CD4-positive, alpha-beta T cell treated with Interleukin-1 beta for 1 hour (primary cell): Measurements from ENCODE around the gene SNAPC2.
"Not testable (repeated sequence)": the region's sequence is repeated elsewhere in the genome, so short reads cannot be mapped to it uniquely, and the experiment has no call there.

Experiments
- DNase-seq, 2 donors: peaks; one replicate each; pipeline ENCODE4 v3.0.0-alpha.2; 2020 to 2022

SNAPC2 gene

DNA sequence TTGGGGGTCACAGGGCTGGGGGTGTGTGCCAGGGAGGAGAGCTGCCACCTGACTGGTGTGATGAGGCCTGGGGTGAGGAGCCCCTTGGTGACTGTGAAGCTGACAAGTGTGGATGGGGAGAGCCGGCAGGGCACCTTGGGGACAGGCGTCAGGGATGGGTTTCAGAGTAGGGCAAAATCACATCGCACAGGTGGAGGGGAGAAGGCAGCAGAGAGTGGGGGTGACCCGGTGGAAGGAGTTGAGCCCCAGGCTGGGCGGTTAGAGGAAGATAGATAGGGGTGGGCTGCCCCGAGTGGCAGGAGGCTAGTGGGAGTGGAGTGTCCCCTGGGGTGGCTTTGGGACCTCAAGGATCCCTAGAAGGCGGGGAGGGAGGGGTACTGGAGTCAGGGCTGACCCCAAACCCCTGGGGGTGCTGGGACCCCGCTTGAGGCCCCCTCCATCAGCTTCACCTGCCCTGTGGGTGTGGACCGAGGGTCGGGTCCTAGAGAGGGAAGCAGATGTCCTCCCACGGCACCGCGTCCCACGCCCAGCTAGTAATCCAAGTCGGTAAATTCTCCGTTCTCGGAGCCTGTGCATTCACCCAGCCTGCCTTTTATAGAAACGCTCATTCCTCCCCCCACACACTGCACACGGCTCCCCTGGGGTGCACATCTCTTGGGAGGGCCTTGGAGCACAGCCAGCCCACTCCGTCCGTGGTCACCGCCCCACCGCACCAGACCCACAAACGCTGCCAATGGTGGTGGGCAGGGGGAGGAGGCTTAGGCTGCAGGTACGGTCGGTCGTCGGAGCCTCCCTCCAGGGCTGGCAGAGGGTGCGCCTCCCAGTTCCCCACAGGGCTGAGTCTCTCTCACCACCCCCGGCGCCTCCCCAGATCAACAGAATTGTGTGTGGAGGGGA, 3.4 kb downstream of the SNAPC2 start:
- DNase-seq = no peak

DNA sequence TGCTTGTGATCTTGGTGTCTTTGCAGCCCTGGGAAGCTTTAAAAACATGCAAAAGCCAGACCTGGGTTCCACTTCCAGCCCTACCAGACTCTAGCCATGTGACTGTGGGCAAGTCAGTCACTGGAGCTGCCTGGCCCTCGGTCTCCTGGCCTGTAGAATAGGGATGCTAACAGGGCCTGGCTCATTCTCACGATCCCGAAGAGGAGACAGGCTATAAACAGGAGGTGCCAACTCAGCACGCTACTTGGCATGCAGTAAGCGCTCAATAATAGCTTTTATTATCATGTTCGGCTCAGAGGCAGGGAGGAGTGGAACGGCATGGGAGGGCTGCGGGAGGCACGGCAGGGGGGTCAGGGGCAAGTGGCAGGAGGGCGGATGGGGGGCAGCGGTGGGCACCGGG, 4.1 kb downstream of the SNAPC2 start:
- no peak for DNase-seq

DNA sequence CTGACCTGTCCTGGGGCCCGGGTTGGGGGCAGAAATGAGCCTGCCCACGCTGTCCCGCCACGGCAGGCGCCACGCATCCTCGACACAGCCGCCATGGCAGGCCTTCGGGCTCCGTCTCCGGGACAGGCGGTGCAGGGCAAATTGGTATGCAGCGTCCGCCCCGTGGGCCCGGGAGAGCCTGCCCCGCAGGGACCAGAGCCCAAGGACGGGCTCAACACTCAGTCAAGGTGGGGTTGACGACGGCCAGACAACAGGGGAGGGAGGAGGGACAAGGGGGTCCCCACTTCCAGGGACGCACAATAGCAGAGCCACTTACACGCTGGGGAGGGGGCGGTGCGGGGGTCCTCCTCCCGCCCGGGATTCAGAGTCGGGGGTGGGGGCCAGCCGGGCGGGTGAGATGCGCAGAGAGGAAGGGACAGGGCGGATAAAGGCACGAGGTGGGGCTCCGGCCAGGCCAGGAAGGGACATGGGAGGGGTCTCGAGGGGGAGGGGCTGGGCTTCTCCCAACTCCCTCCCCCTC, 4.6 kb downstream of the SNAPC2 start:
- no peak for DNase-seq

DNA sequence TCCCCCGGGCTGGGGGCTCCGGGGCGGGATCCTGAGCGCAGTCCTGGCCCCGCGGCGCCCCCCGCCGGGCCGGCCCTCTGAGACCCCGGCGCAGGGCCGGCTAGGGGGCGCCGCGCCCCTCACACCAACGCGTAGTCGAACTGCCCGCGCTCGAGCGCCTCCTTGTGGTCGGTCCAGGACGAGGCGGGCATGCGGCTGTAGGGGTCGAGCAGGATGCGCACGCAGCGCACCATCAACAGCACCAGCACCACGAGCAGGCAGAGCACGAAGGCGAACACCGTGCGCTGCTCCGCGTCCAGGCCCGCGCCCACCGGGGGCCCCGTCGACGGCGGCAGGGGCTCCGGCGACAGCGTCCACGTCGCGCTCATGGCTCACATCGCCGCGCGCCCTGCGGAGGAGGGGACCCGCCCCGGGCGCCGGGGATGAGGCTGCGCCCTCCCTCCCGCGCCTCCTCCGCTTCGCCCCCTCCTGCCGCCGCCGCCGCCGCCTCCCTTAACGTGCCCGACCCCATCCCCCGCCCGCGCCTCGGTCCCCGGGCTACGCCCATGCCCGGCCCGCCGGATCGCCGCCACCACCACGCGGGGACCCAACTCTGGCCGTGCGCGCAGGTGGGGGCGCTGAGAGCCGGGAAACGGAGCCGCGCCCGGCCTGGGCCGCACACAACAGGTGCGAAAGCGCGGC, 5.2 kb downstream of the SNAPC2 start:
- peak; percentile 77 to 81 for DNase-seq

DNA sequence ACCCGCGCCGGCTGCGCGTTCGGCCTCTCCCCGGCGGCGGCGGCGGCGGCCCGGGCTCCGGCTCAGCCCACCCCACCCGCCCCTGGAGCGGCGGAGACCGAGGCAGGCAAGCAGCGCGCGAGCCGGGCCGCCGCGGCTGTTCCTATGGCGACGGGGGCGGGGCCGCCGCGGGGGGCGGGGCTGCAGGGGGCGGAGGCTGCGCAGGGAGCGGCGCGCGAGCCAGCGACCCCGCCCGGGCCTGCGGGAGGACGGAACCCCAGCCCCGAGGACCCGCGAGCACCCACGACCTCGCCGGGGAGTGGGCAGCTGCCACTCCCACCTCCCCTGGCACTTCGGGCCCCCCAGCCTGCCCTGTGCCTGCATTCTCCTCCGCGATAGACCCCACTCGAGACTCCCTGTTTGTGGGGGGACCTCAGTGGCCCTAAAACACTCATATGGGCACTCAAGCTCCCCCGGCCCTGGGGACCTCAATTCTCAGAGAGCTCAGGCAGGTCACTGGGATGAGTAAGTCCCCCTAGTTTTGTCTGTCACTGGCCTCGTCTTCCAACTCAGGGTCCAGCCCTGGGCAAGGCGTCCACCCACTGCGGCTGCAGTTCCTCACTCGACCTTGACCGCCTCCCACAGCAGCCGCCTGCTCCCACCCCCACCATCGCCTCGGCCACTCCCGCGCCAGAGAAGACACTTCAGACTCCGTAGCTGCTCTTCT, 6.0 kb downstream of the SNAPC2 start, which contains the start of gene CTXN1:
Gene CTXN1, minus strand, starts transcription at position 115 of the 706 bp plus-strand sequence. CDS start 597 bp downstream, outside the sequence.
- DNase-seq = peak; percentile 76 to 85

DNA sequence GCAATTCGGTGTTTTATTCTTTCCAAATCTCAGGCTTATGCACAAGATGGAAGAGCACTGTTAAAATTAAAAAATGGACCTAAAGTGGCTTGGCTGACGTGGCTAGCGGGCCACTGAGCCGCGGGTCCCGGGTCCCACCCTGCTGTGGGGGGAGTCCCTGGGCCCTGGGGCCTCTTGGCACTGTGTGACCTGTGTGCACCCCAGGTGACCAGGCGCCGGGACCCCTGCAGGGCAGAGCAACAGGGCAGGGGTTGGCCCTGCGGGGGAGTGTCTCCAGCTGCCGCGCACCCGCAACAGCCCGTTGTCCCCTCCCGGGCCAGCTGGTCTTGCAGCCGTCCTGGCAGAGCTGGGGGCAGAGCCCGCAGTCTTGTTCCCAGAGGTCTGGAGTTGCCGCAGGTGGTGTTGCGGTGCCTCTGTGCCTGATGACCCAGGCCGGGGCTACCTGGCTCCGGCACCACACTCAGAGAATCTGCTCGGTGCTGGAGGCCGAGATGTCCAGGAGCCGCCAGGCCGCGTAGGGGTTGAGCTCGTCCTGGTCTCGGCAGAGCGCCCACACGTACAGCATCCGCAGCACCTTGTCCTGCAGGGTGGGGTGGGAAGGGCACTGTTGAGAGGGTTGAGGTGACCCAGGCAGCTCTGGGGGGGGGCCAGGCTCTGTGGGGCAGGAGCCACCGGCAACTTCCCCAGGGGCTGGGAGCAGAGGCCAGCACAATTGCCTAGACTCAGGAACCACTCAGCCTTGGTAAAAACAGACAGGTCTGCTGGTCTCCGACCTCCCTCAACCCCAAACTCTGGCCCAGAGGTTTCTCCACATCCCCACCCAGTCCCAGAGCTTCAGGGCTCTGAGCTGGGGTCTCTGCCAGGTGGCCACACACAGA, 6.8 kb downstream of the SNAPC2 start:
- DNase-seq = no peak

DNA sequence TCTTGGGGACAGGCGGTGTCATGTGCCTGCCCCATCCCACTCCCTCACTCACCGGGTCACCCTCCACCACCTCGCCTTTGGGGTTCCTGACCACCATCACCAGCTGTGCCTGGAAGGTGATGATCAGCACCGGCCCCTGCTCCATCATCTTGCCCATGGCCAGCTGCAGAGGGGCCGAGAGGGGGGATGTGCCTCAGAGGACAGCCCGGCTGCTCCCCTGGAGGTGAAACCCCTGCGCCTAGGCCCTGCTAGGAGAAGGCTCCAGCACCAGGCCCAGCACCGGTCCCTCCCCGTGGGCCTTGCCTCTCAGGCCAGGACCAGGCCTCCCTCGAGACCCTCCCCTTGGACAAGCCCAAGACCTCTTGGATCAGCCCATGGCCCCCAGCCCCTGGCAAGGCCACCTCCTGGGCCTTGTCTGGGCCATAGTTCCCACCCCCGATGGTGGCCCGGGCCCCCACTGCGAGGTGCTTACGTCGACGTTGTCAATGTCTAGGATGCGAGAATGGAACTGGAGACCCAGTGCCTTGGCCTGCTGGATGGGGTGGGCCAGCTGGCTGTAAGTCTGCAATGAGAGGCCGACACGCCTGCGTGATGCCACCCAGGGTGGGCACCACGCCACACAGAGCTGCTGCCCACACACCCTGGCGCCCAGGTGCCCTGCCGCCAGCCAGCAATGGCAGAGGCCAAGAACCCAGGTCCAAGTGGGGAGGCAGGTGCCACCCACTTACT, 7.6 kb downstream of the SNAPC2 start:
- DNase-seq = no peak

DNA sequence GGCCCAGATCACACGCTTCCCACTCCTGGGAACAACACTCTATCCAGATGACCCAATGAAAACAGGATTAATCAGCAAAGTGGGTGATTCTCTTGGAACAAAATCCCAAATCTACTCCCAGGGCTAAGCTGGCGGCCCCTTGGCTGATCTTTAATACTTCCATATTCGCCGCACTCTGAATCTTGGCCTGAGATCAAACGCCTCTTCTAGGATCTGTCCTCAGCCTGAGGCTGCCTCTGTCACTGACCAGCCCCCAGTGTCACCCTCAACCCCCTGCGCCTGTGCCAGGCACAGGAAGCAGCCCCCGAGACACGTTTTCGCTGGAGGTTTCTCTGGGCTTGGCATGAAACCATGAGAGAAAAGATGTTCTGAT, 8.2 kb downstream of the SNAPC2 start:
- no peak for DNase-seq

DNA sequence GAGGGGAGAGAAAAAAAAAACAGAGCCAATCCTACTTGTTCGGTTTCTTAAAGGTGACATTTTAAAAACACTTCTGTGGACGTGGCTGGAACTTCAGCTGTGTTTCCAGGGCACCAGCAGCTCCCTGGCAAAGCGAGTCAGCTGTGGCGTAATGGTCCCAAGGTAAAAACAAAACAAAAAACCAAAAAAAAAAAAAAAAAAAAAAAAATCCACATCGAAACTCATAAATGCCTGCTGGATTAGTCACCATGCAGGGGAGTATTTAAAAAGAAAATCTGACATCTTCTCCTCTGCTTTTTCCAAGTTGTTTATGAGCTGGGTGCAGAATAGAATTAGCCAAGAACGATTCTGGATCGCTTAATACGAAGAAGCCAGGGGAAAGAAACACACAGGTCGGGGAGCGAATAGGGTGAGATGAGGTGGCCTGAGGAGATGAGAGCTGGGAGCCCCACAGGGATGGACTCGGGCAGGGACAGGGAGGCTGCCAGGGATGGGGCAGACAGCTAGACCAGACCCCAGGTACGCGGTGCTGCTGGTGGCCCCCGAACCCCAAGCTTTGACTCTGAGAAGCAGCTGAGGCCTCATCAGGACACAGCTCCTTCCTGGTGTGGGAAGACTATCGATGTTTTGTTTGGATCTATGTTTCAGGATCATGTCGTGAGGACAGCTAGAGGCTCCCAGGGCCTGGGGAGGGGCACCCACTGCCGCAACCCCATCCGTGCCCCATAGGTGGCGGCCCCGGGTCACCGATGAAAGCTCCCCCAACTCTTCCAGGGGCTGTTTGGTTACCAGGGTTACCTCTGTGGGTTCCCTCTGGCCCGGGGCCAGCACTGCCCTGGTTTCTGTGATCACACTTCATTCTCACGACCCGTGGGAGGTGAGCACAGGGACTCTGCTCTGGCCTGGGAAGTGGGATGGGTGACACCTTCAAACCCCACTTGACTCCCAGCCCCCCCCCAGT, 8.9 kb downstream of the SNAPC2 start:
- peak; percentile 77 to 78 for DNase-seq

DNA sequence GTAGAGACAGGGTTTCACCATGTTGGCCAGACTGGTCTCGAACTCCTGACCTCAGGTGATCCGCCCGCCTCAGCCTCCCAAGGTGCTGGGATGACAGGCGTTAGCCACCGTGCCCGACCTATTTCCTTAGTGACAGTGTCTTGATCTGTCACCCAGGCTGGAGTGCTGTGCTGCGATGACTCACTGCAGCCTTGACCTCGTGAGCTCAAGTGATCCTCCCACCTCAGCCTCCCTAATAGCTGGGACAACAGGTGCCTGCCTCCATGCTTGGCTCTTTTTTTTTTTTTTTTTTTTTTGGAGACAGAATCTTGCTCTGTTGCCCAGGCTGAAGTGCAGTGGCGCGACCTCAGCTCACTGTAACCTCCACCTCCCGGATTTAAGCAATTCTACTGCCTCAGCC, 9.9 kb downstream of the SNAPC2 start:
- not testable (repeated sequence) for DNase-seq

DNA sequence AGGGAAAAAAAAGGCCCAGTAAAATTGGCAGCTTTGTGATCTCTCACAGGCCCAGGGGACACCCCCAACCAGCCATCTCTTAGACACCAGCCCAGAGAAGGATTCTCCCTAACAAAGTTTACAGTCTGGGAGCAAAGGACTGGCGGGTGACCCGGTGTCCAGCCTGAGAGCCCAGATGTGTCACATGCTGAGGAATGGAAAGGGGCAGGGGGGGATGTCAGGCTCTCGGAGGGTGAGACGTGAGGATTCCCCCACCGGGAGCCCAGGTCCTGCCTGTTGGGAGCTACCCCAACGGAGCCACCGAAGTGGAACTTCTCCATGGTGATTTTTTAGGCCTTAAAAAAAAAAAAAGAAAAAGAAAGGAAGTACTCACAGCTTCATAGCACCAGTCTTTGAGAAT, 10.6 kb downstream of the SNAPC2 start:
- no peak for DNase-seq

DNA sequence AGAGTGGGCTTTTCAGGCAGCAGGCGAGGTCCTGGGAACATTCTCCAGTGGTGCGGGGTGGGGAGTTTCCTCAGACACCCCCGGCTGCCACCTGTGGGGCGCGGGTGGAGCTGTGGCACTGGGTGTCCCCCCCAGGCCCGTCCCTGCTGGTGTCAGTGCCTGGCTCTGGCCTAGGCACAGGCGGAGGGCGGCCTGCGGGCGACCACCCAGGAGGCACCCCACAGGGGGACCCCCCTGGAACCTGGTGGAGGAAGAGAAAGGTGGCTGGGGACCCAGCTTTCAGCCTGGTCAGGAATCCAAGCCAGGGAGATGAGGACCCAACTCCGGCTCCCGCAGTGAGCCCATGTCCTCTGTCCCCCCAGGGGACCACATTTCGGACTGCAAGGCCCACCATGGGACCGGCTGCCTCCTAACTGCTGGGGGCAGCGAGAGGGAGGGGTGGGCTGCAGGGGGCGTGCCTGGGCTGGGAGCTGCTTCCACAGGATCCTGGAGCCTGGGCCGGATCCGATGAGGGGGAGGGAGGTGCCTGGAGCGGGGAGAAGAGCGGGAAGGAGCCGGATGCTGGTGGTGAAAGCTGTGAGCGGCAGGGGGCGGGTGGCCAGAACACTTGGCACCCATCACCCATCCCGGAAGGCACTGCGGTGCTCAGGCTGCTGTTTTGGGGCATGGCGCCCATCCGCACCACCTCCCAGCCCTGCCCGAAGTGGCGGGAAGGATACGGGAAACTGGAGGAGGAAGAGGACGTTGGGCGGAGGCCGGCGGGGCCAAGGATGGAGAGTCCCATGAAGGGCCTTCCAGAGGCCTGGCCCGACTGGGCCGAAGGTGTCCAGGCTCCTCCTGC, 11.3 kb downstream of the SNAPC2 start:
- no peak for DNase-seq

DNA sequence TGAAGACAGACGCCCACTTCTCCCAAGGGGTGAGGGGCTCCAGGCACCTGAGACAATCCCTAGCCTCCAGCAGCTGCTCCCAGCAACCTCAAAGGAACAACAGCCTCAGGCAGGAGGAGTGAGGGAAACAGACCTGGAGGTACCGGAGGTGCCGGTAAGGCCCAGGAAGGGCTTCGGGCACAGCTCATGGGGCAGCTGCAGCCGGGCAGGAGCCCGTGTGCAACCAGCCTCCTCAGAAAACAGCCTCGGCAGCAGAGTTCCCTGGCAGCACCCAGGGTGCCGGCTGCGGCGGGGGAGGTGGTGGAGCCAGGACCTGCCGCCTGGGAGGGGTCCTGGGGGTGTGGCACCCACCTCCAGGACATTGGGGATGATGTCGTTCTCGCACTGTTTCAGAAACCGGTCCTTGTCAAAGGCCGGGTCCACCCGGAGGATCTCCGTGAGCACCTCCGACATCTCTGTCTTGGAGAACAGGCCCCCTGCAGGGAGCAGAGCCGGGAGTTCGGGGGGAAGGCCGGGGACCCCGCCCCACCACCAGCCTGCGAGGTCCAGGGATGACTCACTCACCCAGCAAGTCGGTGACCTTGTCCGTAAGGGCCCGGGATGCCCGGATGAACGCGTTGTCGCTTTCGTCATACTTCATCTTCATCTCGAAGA, 12.3 kb downstream of the SNAPC2 start:
- DNase-seq = no peak

DNA sequence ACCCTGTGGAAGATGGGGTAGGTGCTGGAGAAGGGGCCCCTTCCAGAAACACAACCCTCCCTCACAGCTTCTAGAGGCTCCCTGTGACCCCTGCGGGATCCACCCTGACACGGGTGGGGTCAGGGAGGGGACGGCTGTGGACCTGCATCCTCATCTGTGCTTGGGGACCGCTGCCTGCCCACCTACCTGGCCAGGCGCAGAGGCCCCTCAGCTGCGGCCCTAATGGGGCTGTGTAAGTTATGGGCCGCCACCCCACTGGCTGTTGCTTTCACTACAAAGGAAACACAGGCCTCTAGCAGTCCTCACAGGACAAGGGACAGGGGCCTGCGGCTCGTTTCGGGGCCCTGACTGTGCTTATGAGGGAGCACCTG, 12.8 kb downstream of the SNAPC2 start:
- no peak for DNase-seq

DNA sequence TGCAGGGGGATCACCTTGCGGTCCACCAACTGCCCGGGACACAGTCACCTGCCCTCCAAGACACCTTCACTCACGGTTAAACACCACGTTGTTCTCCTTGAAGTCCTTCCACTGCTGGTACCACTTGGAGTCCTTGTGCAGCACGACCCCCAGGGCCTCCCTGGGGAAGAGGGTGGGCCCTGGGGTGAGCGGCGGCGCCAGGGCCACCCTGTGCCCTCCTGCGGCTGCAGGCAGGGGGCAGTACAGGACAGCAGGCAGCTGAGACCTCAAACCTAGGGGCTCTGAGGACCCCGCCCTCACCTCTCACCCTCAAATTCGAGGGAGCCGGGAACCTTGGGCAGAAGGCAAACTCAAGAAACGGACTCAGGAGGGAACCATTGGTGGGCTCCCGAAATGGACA, 13.3 kb downstream of the SNAPC2 start:
- no peak for DNase-seq

DNA sequence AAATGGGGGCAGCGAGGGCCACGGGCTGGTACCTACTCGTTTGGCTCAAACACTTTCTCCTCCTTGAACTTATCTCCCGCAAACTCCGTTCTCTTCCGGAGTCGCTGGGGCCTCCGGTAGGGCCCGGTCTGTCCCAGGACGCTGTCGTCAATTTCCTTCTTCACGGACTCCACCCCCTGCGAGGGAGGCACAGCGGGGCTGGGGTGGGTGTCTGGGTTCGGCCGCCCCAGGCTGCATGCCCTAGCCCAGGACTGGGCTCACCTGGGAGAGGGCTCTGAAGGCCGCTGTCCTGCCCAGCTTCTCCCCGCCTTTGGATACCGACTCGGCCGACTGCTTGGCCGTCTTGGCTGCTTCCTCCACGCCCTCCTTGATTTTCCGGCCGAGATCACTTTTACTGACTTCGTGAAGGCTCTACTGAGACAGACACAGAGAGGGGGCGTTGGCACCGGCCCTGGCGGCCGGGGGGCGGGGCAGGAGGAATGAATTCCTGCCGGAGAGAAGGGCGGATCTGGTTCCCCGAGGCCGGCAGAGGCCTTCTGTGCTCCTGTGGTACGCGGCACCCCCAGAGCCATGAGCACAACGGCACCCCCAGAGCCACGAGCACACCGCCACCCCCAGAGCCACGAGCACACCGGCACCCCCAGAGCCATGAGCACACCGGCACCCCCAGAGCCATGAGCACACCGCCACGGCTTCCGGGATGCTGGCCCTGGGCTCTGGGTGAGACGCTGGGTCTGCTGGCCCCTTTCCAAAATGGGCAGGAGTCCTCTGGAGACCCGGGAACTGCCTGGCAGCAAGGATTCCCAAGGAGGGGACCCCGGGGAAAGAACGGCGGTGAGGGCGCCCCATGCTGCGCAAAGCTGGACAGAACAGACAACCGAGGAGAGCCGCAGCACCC, 13.9 kb downstream of the SNAPC2 start:
- DNase-seq = no peak

DNA sequence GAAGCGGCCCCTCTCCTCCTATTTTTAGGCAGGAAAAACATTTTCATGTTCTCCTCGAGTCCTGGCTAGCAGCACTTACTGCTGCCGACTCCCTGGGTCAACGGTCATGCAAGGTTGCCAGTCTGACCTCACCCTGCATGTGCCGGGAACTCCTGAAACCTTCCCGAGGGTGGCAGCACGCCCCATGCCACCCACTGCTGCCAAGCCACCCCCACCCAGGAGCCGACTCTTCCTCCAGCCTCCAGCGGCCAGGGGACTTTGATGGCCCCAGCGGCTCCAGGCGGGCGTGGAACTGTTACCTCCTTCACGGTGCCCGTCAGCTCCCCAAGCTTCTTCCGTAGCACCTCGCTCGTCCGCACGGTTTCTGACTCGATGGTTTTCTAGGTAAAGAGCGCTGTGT, 14.6 kb downstream of the SNAPC2 start:
- no peak for DNase-seq

DNA sequence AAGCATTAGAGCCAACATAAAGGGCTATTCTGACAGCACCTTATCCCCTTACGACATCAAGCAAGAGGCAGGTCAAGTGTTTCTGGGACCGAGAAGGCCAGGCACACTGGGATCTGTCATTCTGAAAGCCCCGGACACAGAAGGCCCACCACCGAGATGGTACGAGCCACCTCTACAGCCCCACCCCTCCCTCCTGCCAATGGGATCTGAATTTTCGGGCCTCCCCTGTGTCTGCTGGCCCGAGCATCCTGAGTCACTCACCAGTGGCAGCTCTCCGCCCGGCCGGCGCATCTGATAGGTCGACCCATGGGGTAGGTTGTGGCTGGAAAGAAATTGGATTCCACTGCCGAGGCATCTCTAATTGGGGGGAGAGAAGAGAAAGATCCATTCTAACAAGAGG, 20.7 kb downstream of the SNAPC2 start:
- no peak for DNase-seq
